ENCODE results near the gene ATP9A. TPM values are rescaled to one million over a fixed set of nuclear protein-coding genes. Genes with fewer than 3 reads are reported as not detected.
"Not testable (repeated sequence)": the region's sequence is repeated elsewhere in the genome, so short reads cannot be mapped to it uniquely, and the experiment has no call there.

ATP9A gene
- total and polyA plus RNA-seq, 4 donors: 2.4 to 16.7 (median 9.9) TPM

GRCh38 chr20:51766994-51767866, 960 bp downstream of the ATP9A start:
- Histone ChIP-seq H3K36me3 (ENCODE audit: control insufficient read depth in 4 of 4, insufficient read depth in 3 of 4, low read depth in 1 of 4, low read length in 3 of 4) (no peaks in the 10 kb centered on the region), H3K27ac (ENCODE audit: low read depth in 1 of 2, low read length in 2 of 2) (peak overlapping the region; percentile 62 to 81), H3K27me3 (ENCODE audit: control insufficient read depth in 4 of 4, insufficient read depth in 4 of 4, low read length in 3 of 4) (no peaks in the 10 kb centered on the region), H3K9ac (ENCODE audit: low read depth in 1 of 2, low read length in 2 of 2) (peak overlapping the region; percentile 78), H3K4me3 (ENCODE audit: low read depth in 1 of 3, low read length in 3 of 3) (peak overlapping the region; percentile 51 to 88 (median 86)), H3K9me3 (ENCODE audit: control insufficient read depth in 4 of 4, low read length in 3 of 4) (no peaks in the 10 kb centered on the region), H3K4me1 (ENCODE audit: control insufficient read depth in 4 of 4, insufficient read depth in 4 of 4, low read length in 3 of 4) (peaks cover 0 to 7% (median 2%) of the 10 kb centered on the region in 4 donors)
- WGBS: 2% methylated on average over 61 of the region's 61 CpGs
- DNase-seq (ENCODE audit: low spot score): peak; percentile 73
- TF ChIP-seq YY1 (IDR thresholded peaks at IDR 0.05): peak; percentile 76
- TF ChIP-seq REST (IDR thresholded peaks at IDR 0.05): peak; percentile 63
- TF ChIP-seq RAD21 (IDR thresholded peaks at IDR 0.05): peak in 1 of 2 donors; percentile 33
- peak; percentile 19 for TF ChIP-seq SP1 (IDR thresholded peaks at IDR 0.05)
- TF ChIP-seq ZBTB33 (IDR thresholded peaks at IDR 0.05): no peak

GRCh38 chr20:51765381-51765780, 2.8 kb downstream of the ATP9A start:
- not testable (repeated sequence) for H3K4me1 ChIP-seq (ENCODE audit: control insufficient read depth in 4 of 4, insufficient read depth in 4 of 4, low read length in 3 of 4); H3K4me3 ChIP-seq (ENCODE audit: low read depth in 1 of 3, low read length in 3 of 3); H3K9me3 ChIP-seq (ENCODE audit: control insufficient read depth in 4 of 4, low read length in 3 of 4); H3K9ac ChIP-seq (ENCODE audit: low read depth in 1 of 2, low read length in 2 of 2); H3K27ac ChIP-seq (ENCODE audit: low read depth in 1 of 2, low read length in 2 of 2); H3K27me3 ChIP-seq (ENCODE audit: control insufficient read depth in 4 of 4, insufficient read depth in 4 of 4, low read length in 3 of 4); DNase-seq (ENCODE audit: low spot score); H3K36me3 ChIP-seq (ENCODE audit: control insufficient read depth in 4 of 4, insufficient read depth in 3 of 4, low read depth in 1 of 4, low read length in 3 of 4)
- 85% methylated on average over 10 of the region's 10 CpGs for WGBS

- H3K9ac ChIP-seq (ENCODE audit: low read depth in 1 of 2, low read length in 2 of 2): no peak overlapping the region
- H3K27ac ChIP-seq (ENCODE audit: low read depth in 1 of 2, low read length in 2 of 2): no peak overlapping the region
- H3K4me3 ChIP-seq (ENCODE audit: low read depth in 1 of 3, low read length in 3 of 3): no peak overlapping the region
- WGBS: 87% methylated on average over 6 of the region's 6 CpGs
- no peak for DNase-seq (ENCODE audit: low spot score)
- no peaks in the 10 kb centered on the region for H3K9me3 ChIP-seq (ENCODE audit: control insufficient read depth in 4 of 4, low read length in 3 of 4)
- no peaks in the 10 kb centered on the region for H3K36me3 ChIP-seq (ENCODE audit: control insufficient read depth in 4 of 4, insufficient read depth in 3 of 4, low read depth in 1 of 4, low read length in 3 of 4)
- H3K27me3 ChIP-seq (ENCODE audit: control insufficient read depth in 4 of 4, insufficient read depth in 4 of 4, low read length in 3 of 4): no peaks in the 10 kb centered on the region
- peaks cover 0 to 9% (median 4%) of the 10 kb centered on the region in 4 donors for H3K4me1 ChIP-seq (ENCODE audit: control insufficient read depth in 4 of 4, insufficient read depth in 4 of 4, low read length in 3 of 4)
- TF ChIP-seq JUND (IDR thresholded peaks at IDR 0.05) (no peak), GABPA (IDR thresholded peaks at IDR 0.05 in 1 of 2, conservative IDR thresholded peaks at IDR 0.05 in 1 of 2) (no peak), RXRA (IDR thresholded peaks at IDR 0.05) (no peak), EGR1 (IDR thresholded peaks at IDR 0.05; ENCODE audit: low read depth in 2 of 2) (no peak), CTCF (IDR thresholded peaks at IDR 0.05; ENCODE audit: low read depth, low read length, missing input control) (no peak), TAF1 (conservative IDR thresholded peaks at IDR 0.05) (no peak), HNF4A (conservative IDR thresholded peaks at IDR 0.05) (no peak), FOXA1 (IDR thresholded peaks at IDR 0.05) (no peak), RAD21 (IDR thresholded peaks at IDR 0.05) (no peak), ATF3 (IDR thresholded peaks at IDR 0.05) (no peak), YY1 (IDR thresholded peaks at IDR 0.05) (no peak), HNF4G (IDR thresholded peaks at IDR 0.05) (no peak), ZBTB33 (IDR thresholded peaks at IDR 0.05) (no peak), FOXA2 (IDR thresholded peaks at IDR 0.05) (no peak), SP1 (IDR thresholded peaks at IDR 0.05) (no peak)
Observed at GRCh38 chr20:51763965-51764602, 4.1 kb downstream of the ATP9A start.

Data from liver (tissue), 9 donors.